Fibroblast of skin of right quadriceps (primary cell): ENCODE measurements around the gene SMG6.

Experiments used
- DNase-seq: peaks from one replicate; pipeline ENCODE4 v3.0.0-alpha.2; 2013

SMG6 gene

DNA sequence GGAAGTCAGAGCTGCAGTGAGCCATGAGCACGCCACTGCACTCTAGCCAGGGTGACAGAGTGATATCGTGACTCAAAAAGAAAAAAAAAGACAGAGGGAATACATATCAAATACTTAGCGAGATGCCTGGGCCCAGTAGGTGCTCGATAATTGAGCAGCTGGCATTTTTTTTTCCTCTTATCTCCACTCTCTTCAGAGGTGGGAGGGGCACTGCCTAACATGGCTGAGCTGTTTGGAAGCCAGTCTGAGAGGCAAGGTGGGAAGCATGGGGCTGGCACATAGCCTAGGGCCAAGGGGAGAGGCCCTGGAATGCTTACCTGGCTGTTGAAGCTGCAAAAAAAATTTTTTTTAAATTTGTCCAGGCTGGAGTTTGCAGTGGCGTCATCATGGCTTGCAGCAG is 210.2 kb downstream of the SMG6 start:
- no peak for DNase-seq

DNA sequence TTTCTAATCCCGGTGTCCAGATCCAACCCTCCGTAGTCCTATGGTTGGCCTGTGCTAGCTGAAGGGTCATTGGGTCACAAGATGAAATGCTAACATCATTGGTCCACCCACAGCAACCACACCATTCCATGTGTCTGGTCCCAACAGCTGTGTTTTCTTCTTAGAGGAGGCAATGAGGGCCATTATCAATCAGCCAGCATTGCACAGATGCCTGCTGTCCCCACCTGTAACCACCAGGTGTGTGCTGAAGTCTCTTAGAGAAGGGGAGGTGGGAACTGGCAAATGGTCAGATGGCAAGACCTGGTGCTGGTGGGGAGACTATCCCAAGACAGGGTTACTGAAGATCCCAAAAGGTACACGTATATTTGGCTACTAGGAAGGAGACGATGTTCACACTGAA is 211.3 kb downstream of the SMG6 start:
- DNase-seq, result no peak

DNA sequence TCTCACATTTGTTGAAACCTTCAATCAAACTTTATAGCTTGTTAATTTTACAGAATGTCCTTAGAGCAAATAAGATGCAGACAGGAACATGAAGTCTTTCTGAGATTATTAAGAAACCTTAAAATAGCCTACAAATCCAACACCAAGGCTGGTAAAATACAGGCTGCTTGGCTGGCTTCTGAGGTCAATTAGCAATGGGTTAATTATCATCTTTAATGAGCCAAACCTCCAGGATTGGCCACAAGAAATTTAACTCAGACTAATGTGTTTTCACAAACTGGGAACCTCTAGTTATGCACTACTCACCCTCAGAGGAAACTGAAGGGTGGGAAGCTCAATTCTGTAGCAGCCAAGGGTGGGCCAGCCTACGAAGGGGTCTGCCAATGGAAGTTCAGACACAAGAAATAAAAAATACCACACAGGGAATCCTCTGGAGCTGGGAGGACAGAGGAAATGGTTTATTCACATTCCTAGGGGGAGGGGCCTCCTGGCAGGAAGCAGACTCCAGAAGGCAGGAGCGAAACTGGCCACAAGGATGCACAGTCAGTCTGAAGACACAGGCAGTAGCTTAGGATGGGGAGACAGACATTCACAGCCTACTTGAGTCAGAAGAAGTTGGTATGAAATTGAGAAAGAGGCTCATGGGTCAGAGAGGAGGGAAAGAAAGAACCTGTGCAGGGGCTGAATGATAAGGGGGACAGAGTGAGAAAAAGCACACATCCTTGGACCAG is 212.6 kb downstream of the SMG6 start:
- peak; percentile 98 for DNase-seq

DNA sequence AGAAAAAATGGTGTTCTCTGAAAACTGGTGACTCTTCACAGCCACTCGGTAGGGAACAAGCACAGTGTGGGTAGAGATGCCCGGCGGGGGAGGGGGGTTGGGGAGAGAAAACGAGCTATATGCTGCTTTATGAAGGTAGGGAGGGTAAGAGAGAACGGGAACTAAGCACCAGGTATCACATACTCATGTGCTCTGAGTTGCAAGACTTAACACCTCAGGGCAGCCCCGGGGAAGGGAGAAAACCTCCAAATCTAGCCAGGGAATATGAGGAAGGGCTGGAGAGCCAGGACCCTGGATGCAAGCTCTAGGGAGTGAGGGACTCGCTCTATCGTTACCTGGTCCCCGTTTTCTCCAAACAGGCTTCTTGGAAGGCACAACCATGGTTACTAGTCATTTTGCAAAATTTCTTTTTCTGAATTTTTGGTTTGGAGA is 213.4 kb downstream of the SMG6 start:
- DNase-seq, result no peak

DNA sequence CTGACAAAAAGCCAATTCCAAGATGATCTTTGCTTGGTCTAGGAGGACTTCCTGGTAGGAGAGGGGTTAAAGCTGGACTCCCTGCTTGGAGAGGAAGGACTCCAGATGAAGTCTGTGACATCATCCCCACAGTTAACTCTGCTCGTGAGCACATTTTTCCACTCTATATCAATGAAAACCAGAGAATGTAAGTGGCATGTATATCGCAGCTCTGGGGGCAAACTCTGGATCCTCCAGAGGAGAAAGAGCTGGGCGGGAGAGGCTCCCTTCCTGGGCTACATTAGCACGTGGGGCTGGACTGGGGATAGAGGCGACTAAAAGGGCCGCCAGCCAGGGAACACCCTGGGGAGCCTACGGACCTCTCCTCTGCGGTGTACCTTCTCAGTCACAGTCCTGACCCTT is 214.6 kb downstream of the SMG6 start:
- DNase-seq, result peak; percentile 75

DNA sequence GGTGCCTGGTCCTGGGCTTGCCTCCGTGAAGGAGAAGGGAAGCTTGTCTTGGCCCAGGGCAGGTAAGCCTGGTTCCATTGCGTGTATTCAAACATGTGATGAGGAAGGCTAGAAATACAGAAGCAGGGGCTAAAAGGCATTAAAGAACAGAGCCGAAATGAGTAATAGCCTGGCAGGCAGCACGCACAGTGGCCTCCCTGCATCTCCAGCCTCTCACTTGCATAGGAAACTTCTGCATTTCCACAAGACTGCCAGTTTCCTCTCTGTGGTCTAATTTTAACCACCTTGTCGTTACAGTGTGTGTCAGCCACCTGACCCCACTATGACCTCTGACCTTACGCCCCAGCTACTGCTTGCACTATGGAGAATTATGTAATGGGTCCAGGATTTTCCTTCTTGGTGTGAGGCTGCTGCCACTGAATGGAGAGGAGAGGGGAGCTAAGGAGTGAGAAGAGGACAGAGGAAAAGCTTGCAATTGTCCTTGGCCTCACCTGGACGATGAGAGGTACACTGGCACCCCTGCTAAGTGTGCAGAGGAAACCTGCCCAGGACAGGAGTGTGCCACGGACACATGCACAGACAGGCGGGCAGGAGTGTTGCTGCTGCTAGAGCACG is 215.9 kb downstream of the SMG6 start:
- peak; percentile 58 for DNase-seq

DNA sequence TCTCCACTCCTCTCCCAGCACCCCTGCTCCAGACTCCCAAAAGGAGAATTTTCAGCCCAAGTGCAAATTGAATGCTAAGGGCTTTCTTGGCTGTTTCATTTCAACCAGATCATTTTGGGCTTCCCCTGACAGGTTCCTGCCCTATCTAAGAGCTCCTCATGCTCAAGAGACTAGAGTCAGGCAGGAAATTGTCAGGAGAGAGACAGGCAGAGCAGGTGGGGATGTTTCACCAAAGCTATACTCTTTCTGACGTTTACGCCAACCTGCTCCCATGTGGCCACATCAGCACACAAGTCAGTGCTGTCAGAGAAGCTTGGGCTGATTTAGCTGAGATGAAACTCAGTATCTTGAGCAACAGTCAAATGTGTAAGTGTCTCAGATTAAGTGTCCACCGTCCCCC is 217.3 kb downstream of the SMG6 start:
- no peak for DNase-seq

DNA sequence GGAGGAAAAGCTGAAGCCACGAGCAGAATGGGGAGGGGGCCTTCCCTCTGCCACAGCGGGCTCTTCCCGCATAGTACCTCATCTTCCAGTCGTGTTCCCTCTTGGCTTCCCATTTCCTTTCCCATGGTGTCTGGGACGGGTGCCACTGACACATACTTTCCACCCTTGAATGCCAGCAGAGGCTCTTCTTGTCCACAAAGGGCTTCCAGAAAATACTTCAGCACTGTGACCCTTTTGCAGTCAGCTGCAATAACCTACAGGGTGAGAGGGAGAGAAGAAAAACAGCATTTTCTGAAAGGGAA is 218.0 kb downstream of the SMG6 start:
- DNase-seq, result peak; percentile 70

DNA sequence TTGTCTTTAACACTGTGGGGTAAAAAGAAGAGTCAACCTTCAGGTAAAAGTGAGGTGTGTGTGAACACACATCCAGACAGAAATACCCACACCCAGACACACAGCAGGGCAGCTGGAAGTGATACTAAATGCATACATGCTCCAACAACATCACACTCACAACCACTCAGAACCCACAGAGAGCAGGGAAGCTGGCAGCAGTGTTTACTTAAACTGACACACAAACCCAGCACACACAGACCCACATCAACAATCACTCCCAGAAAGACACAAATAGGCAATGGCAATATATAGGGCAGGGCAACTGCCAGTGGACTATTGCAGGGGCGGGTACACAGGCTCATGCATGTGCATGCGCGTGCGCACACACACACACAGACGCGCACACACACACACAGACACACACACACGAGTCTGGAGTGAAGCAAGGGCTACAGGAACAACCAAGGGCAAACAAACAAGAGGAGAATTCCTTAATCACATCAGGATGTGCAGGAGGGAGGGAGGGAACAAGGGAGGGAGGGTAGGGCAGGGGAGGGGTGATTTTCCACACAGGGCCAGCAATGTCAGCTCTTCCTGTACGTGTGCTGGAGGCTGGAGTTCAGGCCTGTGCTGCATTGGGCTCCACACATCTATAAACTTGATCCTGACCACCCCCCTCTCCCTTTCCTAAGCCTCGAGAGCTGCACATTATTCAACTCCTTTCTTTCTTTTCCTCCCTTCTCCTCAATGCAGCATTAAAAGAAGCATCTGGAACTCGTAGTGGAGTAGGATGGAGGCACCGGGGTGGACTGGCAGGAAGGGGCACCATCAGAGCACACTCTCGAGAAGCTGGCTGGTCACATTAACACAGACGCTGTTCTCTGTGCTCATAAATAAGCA is 218.6 kb downstream of the SMG6 start:
- peak; percentile 92 for DNase-seq

DNA sequence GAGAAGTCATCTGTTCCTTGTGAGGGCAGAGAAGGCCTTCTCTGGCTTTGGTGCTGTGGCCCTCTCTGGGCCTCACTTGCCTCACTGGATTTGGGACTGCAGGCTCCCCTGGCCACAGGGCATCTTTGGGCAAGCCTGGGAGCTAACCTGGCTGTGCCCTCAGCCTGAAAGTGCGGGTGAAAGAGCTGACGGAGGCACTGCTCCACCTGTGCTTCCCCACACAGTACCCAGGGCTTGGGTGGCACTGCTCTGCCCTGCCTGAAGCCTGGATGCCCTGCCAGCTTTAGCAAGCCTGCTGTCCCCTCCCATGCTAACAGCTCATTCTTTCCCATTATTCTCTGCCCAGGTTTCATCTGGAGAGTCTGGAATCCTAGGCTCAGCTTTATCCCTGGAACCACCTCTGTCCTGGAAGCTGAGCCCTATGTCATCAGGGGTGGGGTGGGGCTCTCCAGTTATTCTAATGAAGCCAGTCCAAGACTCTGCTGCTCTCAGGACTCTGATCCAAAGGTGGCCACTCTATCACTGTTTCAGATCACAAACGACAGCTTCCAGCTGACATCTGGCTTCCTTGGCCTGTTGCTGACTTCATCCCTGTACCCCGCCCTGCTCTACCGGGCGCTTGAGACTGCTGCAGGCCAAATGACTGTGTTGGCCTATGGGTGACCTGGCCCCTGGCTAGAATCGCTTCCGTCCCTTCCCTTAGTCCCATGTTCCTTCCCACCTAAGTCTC is 219.4 kb downstream of the SMG6 start:
- no peak for DNase-seq

DNA sequence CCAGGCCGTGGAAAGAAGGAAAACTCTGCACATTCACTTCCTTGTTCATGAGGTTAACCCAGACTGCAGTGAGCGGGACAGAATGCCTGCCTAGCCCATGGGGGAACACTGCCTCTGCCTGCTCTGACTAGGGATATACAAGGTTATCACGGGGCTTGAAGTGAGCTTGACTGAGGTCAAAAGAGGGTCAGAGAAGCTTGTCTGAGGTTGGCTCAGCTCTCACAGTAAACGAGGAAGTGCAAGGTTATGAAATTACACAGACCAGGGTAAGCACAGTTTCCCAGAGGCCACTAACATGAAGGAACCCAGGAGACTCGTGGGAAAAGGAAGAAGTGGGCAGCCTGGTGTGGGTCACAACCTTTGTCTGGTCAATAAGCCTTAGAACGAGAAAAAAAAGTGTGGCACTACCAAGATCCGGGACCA is 220.0 kb downstream of the SMG6 start:
- DNase-seq, result no peak

DNA sequence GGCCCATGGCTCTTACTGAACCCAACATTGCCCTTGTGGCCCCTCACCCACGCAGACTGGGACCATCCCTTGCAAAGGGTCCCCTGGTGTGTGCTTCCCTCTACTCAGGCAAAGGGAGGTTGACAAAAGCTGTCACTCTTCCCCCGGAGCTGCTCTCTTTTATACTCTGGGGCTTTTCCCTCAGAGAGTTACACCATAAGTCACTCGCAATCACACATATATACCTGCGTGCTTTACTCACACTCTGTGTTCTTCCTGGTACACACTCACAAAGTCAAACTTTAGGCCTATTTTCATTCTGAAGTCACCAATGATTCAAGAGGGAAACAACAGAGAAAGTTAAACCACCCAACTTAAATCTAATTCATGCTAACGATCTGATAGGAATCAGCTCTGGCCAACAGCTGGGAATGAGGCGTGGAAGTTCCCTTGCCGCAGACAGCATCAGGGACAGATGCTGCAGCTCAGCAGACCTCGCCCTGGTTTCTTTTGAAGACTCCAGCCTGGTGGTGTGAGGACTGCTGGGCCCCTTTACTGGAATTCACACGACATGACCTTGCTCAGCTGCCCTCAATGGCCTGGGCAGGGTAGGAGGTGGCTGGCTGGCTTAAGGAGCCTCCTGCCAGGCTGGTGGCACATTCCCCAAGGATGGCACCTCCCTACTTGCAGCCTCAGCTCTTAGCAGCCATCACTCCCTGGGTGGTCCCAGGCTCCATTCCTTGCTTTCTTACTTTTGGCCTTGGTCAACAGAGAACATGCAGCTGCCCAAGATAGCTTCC is 221.4 kb downstream of the SMG6 start:
- no peak for DNase-seq

DNA sequence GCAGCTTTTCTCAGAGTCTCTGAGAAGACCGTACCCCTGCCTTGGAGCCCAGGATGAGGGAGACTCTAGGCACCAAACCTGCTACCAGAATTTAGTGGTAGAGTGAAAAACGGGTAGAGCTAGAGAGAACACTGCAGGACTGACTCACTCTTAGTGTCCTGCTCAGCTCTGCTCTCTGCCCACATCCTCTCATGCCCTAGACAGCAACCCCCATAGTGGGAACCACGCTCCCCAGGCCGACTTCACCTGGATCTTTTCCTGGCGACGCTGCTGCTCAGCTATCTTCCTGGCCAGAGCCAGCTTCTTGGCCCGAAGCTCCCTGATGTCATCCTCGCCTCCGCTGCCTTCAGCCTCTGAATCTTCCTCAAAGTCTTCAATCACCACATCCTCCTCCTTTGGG is 222.0 kb downstream of the SMG6 start:
- DNase-seq, result peak; percentile 59

DNA sequence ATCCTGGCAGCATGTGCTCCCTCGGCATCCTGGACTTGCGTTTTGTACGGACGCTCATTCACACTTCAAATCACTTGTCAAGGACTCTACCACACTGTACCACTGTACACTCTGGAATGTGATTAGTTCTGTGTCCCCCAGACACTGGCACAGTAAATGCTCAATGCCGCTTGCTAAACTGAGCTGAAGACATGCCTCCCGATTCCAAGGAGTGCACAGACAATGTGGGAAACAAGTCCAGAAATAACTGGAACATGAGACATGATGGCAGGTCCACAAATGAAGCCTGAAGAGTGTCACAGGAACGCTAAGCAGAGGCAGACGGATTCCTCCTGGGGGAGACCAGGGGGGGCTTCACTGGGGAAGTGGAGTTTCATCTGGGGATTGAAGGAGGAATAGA is 226.5 kb downstream of the SMG6 start:
- DNase-seq, result no peak

DNA sequence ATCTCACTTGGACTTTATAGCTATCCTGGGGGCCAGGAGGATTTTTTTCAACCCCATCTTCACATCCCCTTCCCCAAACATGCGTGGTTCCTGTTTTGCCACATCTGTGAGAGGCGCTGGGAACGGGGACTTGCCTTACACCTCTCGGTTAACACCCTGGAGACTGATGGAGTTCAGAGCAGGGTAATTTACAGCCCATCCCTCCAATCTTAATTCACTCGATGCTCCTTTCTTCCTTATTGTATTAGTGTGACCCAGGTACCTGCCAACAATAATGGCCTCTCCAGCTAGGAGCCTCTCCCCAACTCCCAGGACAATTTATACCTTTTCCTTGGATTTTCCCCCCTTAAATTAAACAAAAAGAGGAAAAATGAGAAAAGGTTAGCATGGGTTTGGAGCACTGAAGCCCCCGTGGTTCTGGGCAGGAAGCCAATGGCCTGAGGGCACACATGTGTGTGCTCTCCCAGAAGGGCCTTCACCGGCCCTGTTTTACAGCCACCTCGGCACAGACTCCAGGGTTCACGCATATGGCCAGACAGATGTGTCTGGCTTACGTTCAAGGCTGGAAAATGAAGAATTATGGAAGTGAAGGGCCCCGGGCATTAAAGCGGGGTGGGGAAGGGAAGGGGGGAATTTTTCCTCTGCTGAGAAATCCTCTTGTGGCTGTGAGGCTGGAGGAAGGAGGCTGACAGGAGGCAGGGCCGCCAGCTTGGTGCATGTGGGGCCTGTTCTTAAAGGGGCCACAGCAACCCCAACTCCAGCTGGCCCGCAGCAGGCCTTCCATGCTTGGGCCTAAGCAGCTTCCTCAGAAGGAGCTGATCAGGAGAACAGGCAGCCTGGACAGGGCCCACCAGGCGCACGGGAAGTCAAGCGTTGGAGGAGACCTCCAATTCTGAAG is 227.2 kb downstream of the SMG6 start:
- peak; percentile 53 for DNase-seq

DNA sequence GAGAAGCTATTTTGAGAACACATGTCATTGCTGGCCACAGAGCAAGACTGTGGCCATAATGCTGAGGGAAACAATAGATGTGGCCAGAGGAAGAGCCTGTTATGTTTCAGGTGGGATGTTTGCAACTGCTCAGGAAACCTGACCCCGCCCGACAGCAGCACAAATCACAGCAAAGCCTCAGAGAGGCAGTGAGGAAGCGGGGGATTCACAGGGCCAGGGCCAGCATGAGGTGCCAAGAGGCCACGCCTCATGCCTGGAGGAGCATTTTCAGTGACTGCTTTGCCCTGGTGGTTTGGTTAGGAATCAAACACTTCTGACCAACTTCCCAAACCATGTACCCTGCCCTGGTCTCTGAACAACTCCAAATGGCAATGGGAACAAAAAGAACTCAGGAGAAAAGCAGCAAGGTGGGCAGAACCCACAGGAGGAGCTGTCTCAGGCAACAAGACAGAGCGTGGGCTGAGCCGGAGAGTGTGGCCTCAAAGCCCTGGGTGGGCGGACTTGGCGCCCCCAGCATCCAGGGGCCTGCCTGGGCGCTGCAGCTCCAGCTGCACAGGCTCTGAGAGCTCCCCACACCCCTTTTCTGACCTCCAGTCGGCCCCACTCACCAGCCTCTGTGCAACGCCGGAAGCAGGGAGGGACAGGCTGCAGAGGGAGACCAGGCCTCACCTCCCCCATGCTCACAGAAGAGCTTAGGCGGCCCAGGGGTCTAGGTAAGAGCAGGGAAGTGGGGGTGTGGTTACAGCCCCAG is 228.1 kb downstream of the SMG6 start:
- no peak for DNase-seq

DNA sequence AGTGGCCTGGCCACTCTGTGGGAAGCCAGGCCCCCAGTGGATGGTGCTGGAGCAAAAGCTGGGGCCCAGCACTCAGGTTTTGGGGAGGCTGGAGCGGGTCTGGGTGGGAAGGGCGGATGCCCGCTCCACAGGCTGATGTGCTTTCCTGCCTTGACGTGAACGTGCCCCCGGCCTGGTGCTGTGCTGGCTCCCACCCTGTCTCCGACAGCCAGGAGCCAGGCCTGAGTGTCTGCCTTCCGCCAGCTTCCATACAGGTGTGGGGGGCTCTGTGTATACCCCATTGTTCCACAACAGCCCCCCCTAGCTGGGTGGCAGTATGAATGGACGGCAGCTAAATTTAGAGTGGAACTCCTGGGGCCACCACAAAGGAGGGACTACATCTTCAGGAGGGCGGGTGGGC is 228.7 kb downstream of the SMG6 start:
- no peak for DNase-seq

DNA sequence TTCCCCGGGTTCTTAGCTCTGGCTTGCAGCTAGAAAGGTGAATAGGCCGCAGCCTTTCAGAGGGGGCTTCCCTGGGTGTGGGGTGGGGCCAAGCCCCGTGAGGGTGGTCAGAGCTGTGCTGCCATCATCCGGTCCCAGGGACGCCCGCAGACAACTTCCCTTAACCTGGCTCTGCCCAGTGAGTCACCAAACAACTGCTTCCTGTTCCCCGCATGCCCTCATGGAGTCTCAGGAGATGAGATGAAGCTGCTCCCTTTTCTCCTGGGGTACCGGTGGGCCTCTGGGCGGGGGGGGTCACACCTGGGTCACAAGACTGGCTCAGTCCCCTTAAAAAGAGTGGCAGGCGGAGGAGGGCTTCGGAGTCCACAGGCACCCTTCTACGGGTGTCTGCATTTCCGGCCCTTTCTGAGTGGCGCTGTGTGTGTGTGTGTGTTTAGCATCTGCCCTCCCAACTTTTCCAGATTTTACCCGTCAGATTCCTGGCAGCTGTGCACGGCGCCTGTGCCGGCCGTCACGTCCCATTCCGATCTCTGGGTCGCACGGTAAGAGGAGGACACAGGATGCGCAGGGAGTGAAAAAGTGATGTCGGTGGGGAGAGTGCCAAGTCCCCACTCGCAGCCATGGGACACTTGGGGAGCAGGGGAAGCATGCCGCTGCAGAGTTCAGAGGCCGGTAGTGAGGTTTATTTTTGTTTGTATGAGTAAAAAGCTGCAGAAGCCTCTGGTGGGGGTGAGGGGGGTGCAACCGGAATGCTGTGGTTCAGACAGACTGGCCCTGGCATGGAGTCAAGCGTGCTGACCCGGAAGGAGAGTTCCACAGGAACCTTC is 231.9 kb downstream of the SMG6 start:
- peak; percentile 55 for DNase-seq

DNA sequence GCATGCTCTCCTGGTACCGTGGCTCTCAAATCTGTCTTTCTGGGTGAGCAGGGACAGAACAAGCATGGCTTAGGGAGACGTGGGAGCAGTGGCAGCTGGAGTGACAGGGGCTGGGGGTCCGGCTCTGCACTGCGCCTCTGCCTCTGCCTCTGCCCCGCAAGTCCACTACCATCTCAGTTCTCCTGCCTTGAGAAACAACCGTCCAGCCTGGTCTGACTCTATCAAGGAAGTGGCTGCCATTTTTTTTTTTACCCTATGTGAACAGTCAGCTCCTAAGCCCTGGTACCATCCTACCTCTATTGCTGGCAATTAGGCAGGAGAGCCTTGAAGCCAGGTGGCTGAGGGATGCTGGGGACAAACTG is 232.6 kb downstream of the SMG6 start:
- no peak for DNase-seq
